ENCODE measurements around the gene RAB5B. TPM values are rescaled to one million over a fixed set of nuclear protein-coding genes. Genes with fewer than 3 reads are reported as not detected.

RAB5B gene
- total RNA-seq, 4 donors from 2014 or later: 75.5 to 84.9 (median 81.8) TPM

GRCh38 chr12:55942577-55943136 is 31.2 kb upstream of the RAB5B start:
- Histone ChIP-seq H3K36me3 (no peaks in the 10 kb centered on the region), H3K27ac (no peak overlapping the region), H3K4me3 (no peak overlapping the region), H3K9me3 (no peaks in the 10 kb centered on the region), H3K4me1 (peaks cover 0 to 5% of the 10 kb centered on the region in 2 donors), H3K27me3 (no peaks in the 10 kb centered on the region)
- intact Hi-C loops (cut with DNase I; ENCODE audit: low total_unique reads): no loop called here
- DNase-seq (no peak), ATAC-seq (no peak)
- in situ Hi-C loops (cut with MboI; ENCODE audit: low sequenced_read_pairs in 4 of 4): loop anchor here in 3 of 4 donors (5.0 to 25.0 kb wide), 3 partner anchors 130 to 305 kb away; partner anchors contain the start of genes OR10P1 (in 1 of the 3), ORMDL2 (in 1 of the 3) and SARNP (in 1 of the 3)
- TF ChIP-seq CTCF (IDR thresholded peaks at IDR 0.05 in 4 of 5, conservative IDR thresholded peaks at IDR 0.05 in 1 of 5) (no peak), POLR2A (IDR thresholded peaks at IDR 0.05) (no peak)

GRCh38 chr12:55946553-55946952 is 27.3 kb upstream of the RAB5B start:
- TF ChIP-seq CTCF (IDR thresholded peaks at IDR 0.05 in 4 of 5, conservative IDR thresholded peaks at IDR 0.05 in 1 of 5): no peak
- no peak for TF ChIP-seq POLR2A (IDR thresholded peaks at IDR 0.05)
- Histone ChIP-seq H3K27ac (no peak overlapping the region), H3K9me3 (no peaks in the 10 kb centered on the region), H3K4me3 (no peak overlapping the region), H3K27me3 (no peaks in the 10 kb centered on the region), H3K4me1 (no peaks in the 10 kb centered on the region), H3K36me3 (no peaks in the 10 kb centered on the region)
- intact Hi-C loops (cut with DNase I; ENCODE audit: low total_unique reads): no loop called here
- no peak for ATAC-seq
- in situ Hi-C loops (cut with MboI; ENCODE audit: low sequenced_read_pairs in 4 of 4): loop anchor here in 2 of 4 donors (25.0 kb wide), 2 partner anchors 134 to 309 kb away; partner anchors contain the start of genes OR10P1 (in 1 of the 2), ORMDL2 (in 1 of the 2) and SARNP (in 1 of the 2)
- no peak for DNase-seq

GRCh38 chr12:55955344-55955743 is 18.5 kb upstream of the RAB5B start:
- intact Hi-C loops (cut with DNase I; ENCODE audit: low total_unique reads) (no loop called here), in situ Hi-C loops (cut with MboI; ENCODE audit: low sequenced_read_pairs in 4 of 4) (no loop called here)
- H3K36me3 ChIP-seq: no peaks in the 10 kb centered on the region
- no peaks in the 10 kb centered on the region for H3K9me3 ChIP-seq
- no peaks in the 10 kb centered on the region for H3K27me3 ChIP-seq
- H3K27ac ChIP-seq: no peak overlapping the region
- no peak overlapping the region for H3K4me3 ChIP-seq
- DNase-seq: no peak
- ATAC-seq: no peak
- H3K4me1 ChIP-seq: no peaks in the 10 kb centered on the region
- TF ChIP-seq POLR2A (IDR thresholded peaks at IDR 0.05) (no peak), CTCF (IDR thresholded peaks at IDR 0.05 in 4 of 5, conservative IDR thresholded peaks at IDR 0.05 in 1 of 5) (no peak)

GRCh38 chr12:55955800-55956508 is 17.9 kb upstream of the RAB5B start:
- H3K9me3 ChIP-seq: no peaks in the 10 kb centered on the region
- ATAC-seq: no peak
- H3K27ac ChIP-seq: no peak overlapping the region

More at GRCh38 chr12:55955800-55956508, 17.9 kb upstream of the RAB5B start:
- Histone ChIP-seq H3K27me3 (no peaks in the 10 kb centered on the region), H3K36me3 (no peaks in the 10 kb centered on the region), H3K4me3 (no peak overlapping the region), H3K4me1 (no peaks in the 10 kb centered on the region)
- in situ Hi-C loops (cut with MboI; ENCODE audit: low sequenced_read_pairs in 4 of 4) (no loop called here), intact Hi-C loops (cut with DNase I; ENCODE audit: low total_unique reads) (no loop called here)
- no peak for TF ChIP-seq CTCF (IDR thresholded peaks at IDR 0.05 in 4 of 5, conservative IDR thresholded peaks at IDR 0.05 in 1 of 5)
- TF ChIP-seq POLR2A (IDR thresholded peaks at IDR 0.05): no peak
- no peak for DNase-seq
